CD14-positive monocyte (primary cell): ENCODE data around the gene UCP3. TPM values are rescaled to one million over a fixed set of nuclear protein-coding genes. Genes with fewer than 3 reads are reported as not detected.

Experiments
- DNase-seq, 3 donors: peaks; one replicate each; pipeline ENCODE4 v3.0.0-alpha.2; 2011 to 2022
- H2AFZ ChIP-seq: 2 replicates; pipeline ENCODE4 v1.6.0; 2012; ENCODE audit warnings: mild to moderate bottlenecking, low read depth, low read length, inconsistent platforms; ENCODE audit not compliant: insufficient read depth, poor library complexity, severe bottlenecking
- H3K27ac ChIP-seq, 2 donors: 1 replicate in 1 of 2; 2 replicates in 1 of 2; pipeline ENCODE4 v1.5.1; 2012 to 2013; ENCODE audit warnings: low read length in 2 of 2, control low read depth in 1 of 2, inconsistent platforms in 1 of 2, low read depth in 1 of 2, mild to moderate bottlenecking in 1 of 2
- H3K27me3 ChIP-seq, 2 donors: one replicate each; pipeline versions ENCODE4 v1.6.0 to v1.6.1; 2011 to 2013; ENCODE audit warnings: low read length in 2 of 2; ENCODE audit not compliant: control insufficient read depth in 2 of 2, insufficient read depth in 2 of 2
- H3K36me3 ChIP-seq, 2 donors: replicated peaks in 1 of 2; 1 replicate in 1 of 2; 2 replicates in 1 of 2; pipeline versions ENCODE4 v1.5.1 to v1.6.1; 2012 to 2013; ENCODE audit warnings: low read length in 2 of 2, control low read depth in 1 of 2, inconsistent platforms in 1 of 2, mild to moderate bottlenecking in 1 of 2; ENCODE audit not compliant: insufficient read depth in 2 of 2, control insufficient read depth in 1 of 2
- H3K4me1 ChIP-seq, 2 donors: 1 replicate in 1 of 2; 2 replicates in 1 of 2; pipeline versions ENCODE4 v1.5.1 to v1.6.1; 2012 to 2013; ENCODE audit warnings: low read length in 2 of 2, control low read depth in 1 of 2, inconsistent platforms in 1 of 2, mild to moderate bottlenecking in 1 of 2, moderate library complexity in 1 of 2; ENCODE audit not compliant: insufficient read depth in 2 of 2, control insufficient read depth in 1 of 2
- H3K4me2 ChIP-seq: replicated peaks from 2 replicates; pipeline ENCODE3; 2012; ENCODE audit warnings: low read length, moderate library complexity, mild to moderate bottlenecking; ENCODE audit not compliant: poor library complexity, severe bottlenecking; ENCODE audit errors: extremely low read depth
- H3K4me3 ChIP-seq, 3 experiments: fragments of 200-600 bp in 1 of 3; sonication (generic) in 1 of 3; replicated peaks in 1 of 3; 1 replicate in 2 of 3; 2 replicates in 1 of 3; pipeline ENCODE4 v1.5.1; 2011 to 2013; ENCODE audit warnings: low read length in 3 of 3, mild to moderate bottlenecking in 3 of 3, control low read depth in 2 of 3, low read depth in 2 of 3, inconsistent platforms in 1 of 3, moderate library complexity in 1 of 3
- H3K79me2 ChIP-seq: 2 replicates; pipeline ENCODE4 v1.6.0; 2012; ENCODE audit warnings: mild to moderate bottlenecking, control low read depth, inconsistent platforms, low read length, moderate library complexity; ENCODE audit not compliant: insufficient read depth
- H3K9ac ChIP-seq: 2 replicates; pipeline ENCODE4 v1.6.0; 2017; ENCODE audit warnings: low read length, mild to moderate bottlenecking; ENCODE audit not compliant: insufficient read depth, poor library complexity, severe bottlenecking
- H3K9me3 ChIP-seq, 2 donors: replicated peaks in 1 of 2; 1 replicate in 1 of 2; 2 replicates in 1 of 2; pipeline versions ENCODE4 v1.5.1 to v1.6.1; 2012 to 2013; ENCODE audit warnings: low read length in 2 of 2, control low read depth in 1 of 2; ENCODE audit not compliant: control insufficient read depth in 1 of 2, insufficient read depth in 1 of 2
- H4K20me1 ChIP-seq: 2 replicates; pipeline ENCODE4 v1.6.0; 2012; ENCODE audit warnings: mild to moderate bottlenecking, low read length, control low read depth, moderate library complexity; ENCODE audit not compliant: insufficient read depth
- H3K27ac Mint-ChIP-seq, 7 donors: one replicate each; pipeline ENCODE4 v1.8.0; 2020; ENCODE audit warnings: mild to moderate bottlenecking in 7 of 7, mixed read lengths in 7 of 7, moderate library complexity in 6 of 7, inconsistent platforms in 2 of 7
- H3K27me3 Mint-ChIP-seq, 3 donors: one replicate each; pipeline ENCODE4 v1.8.0; 2021 to 2022; ENCODE audit warnings: low read depth in 3 of 3, mild to moderate bottlenecking in 3 of 3, mixed read lengths in 3 of 3, moderate library complexity in 3 of 3, inconsistent platforms in 1 of 3
- H3K36me3 Mint-ChIP-seq, 2 donors: one replicate each; pipeline ENCODE4 v1.8.0; 2020; ENCODE audit warnings: mixed read lengths in 2 of 2, inconsistent platforms in 1 of 2, mild to moderate bottlenecking in 1 of 2
- H3K4me1 Mint-ChIP-seq: one replicate; pipeline ENCODE4 v1.8.0; 2020; ENCODE audit warnings: mild to moderate bottlenecking, mixed read lengths
- H3K4me3 Mint-ChIP-seq, 2 donors: one replicate each; pipeline ENCODE4 v1.8.0; 2020; ENCODE audit warnings: mild to moderate bottlenecking in 2 of 2, mixed read lengths in 2 of 2, moderate library complexity in 1 of 2
- H3K9me3 Mint-ChIP-seq, 7 donors: one replicate each; pipeline ENCODE4 v1.8.0; 2020 to 2022; ENCODE audit warnings: mixed read lengths in 7 of 7, mild to moderate bottlenecking in 6 of 7, moderate library complexity in 6 of 7, inconsistent platforms in 2 of 7
- CTCF ChIP-seq: fragments of 200-600 bp; IDR thresholded peaks from one replicate; pipeline ENCODE4 v1.8.0; 2022; ENCODE audit warnings: antibody characterized with exemption, mild to moderate bottlenecking
- WGBS: methylation state at CpG from one replicate; pipeline ENCODE4 v1.1.5; 2013; ENCODE audit warnings: missing lambda C conversion rate; ENCODE audit not compliant: insufficient coverage; 5-methylcytosine and 5-hydroxymethylcytosine counted together
- intact Hi-C, 2 donors: fragments of 100-400 bp; cut with micrococcal nuclease; formaldehyde crosslinking; loops; one replicate each; pipeline versions ENCODE4 v1.15.0 to v1.15.1; 2023
- polyA plus RNA-seq, 3 donors: library from polyadenylated mRNA; depleted of rRNA in 1 of 3; unstranded in 2 of 3; stranded (reverse) in 1 of 3; fragments of 300-500 nt in 2 of 3; fragments of >200 nt in 1 of 3; fragmentation: Illumina TruSeq in 2 of 3; gene quantifications; 1 replicate in 2 of 3; 2 replicates in 1 of 3; pipeline ENCODE4 v1.2.3, GENCODE V29; 2012 to 2021

UCP3 gene
- polyA plus RNA-seq, 3 donors: 3.8 TPM; not detected in 2

GRCh38 chr11:74033046-74033445 lies 24.2 kb upstream of the UCP3 start:
- no peaks in the 10 kb centered on the region for H3K27me3 ChIP-seq
- no peak overlapping the region for H3K4me2 ChIP-seq
- H3K27ac ChIP-seq: peak overlapping the region in 1 of 2 donors; percentile 18
- no peaks in the 10 kb centered on the region for H4K20me1 ChIP-seq
- intact Hi-C loops: no loop called here
- no peak overlapping the region for H2AFZ ChIP-seq
- H3K27me3 Mint-ChIP-seq: peaks cover 0 to 2% (median 0%) of the 10 kb centered on the region in 3 donors
- no peak for TF ChIP-seq CTCF
- H3K36me3 ChIP-seq: peaks cover 16 to 81% of the 10 kb centered on the region in 2 donors
- no peak overlapping the region for H3K4me3 ChIP-seq
- H3K36me3 Mint-ChIP-seq: peaks cover 67 to 70% of the 10 kb centered on the region in 2 donors
- H3K4me1 ChIP-seq: no peaks in the 10 kb centered on the region
- no peak overlapping the region for H3K4me3 Mint-ChIP-seq
- no peak overlapping the region for H3K9ac ChIP-seq
- 93% methylated on average over 2 of the region's 3 CpGs for WGBS
- H3K27ac Mint-ChIP-seq: no peak overlapping the region
- no peaks in the 10 kb centered on the region for H3K9me3 Mint-ChIP-seq
- no peaks in the 10 kb centered on the region for H3K9me3 ChIP-seq
- H3K4me1 Mint-ChIP-seq: peaks cover 9% of the 10 kb centered on the region
- no peak for DNase-seq
- H3K79me2 ChIP-seq: no peaks in the 10 kb centered on the region

GRCh38 chr11:74030723-74031676 lies 22.1 kb upstream of the UCP3 start:
- H3K27me3 Mint-ChIP-seq: peaks cover 0 to 3% (median 0%) of the 10 kb centered on the region in 3 donors
- no peak overlapping the region for H3K4me3 Mint-ChIP-seq

More at GRCh38 chr11:74030723-74031676, 22.1 kb upstream of the UCP3 start:
- no peak overlapping the region for H3K4me3 ChIP-seq
- H3K27ac Mint-ChIP-seq: peak overlapping the region in 4 of 7 donors; percentile 6 to 45 (median 22)
- H2AFZ ChIP-seq: no peak overlapping the region
- WGBS: 92% methylated on average over 9 of the region's 9 CpGs
- TF ChIP-seq CTCF: no peak
- peaks cover 19% of the 10 kb centered on the region for H3K4me1 Mint-ChIP-seq
- peaks cover 53 to 54% of the 10 kb centered on the region in 2 donors for H3K36me3 Mint-ChIP-seq
- H3K9me3 Mint-ChIP-seq: no peaks in the 10 kb centered on the region
- no peaks in the 10 kb centered on the region for H3K79me2 ChIP-seq
- no peak overlapping the region for H3K4me2 ChIP-seq
- H3K9me3 ChIP-seq: no peaks in the 10 kb centered on the region
- DNase-seq: no peak
- peaks cover 11 to 12% of the 10 kb centered on the region in 2 donors for H3K4me1 ChIP-seq
- no peaks in the 10 kb centered on the region for H4K20me1 ChIP-seq
- no peak overlapping the region for H3K9ac ChIP-seq
- peaks cover 11 to 61% of the 10 kb centered on the region in 2 donors for H3K36me3 ChIP-seq
- intact Hi-C loops: no loop called here
- no peaks in the 10 kb centered on the region for H3K27me3 ChIP-seq
- peak overlapping the region in 1 of 2 donors; percentile 6 for H3K27ac ChIP-seq
